Measurements from ENCODE around the gene CPA2.

CPA2 gene

DNA sequence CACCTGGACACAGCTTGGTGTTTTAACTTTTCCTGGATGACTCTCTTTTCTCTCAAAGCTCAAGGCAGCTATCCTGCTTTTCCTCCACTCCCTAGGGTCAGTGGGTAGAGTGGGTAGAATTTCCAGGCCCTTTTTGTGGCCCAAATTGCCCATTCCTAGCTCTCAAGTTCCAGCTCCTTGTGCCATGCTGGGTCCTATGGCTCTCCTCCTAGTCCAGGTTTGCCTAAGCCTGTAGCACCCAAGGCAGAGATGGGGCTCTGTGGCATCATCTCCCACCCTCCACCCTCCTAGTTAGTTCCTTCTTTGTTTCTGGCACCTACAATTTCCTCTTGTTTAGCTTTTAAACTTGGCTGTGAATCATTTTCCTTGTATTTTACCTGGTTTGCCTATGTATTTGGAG is 36.0 kb downstream of the CPA2 start:
- no peak overlapping the region for H3K4me3 ChIP-seq (ENCODE audit: low read depth, low read length)
- TF ChIP-seq, protein P1, sequence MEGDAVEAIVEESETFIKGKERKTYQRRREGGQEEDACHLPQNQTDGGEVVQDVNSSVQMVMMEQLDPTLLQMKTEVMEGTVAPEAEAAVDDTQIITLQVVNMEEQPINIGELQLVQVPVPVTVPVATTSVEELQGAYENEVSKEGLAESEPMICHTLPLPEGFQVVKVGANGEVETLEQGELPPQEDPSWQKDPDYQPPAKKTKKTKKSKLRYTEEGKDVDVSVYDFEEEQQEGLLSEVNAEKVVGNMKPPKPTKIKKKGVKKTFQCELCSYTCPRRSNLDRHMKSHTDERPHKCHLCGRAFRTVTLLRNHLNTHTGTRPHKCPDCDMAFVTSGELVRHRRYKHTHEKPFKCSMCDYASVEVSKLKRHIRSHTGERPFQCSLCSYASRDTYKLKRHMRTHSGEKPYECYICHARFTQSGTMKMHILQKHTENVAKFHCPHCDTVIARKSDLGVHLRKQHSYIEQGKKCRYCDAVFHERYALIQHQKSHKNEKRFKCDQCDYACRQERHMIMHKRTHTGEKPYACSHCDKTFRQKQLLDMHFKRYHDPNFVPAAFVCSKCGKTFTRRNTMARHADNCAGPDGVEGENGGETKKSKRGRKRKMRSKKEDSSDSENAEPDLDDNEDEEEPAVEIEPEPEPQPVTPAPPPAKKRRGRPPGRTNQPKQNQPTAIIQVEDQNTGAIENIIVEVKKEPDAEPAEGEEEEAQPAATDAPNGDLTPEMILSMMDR (IDR thresholded peaks at IDR 0.05; ENCODE audit: borderline replicate concordance, insufficient read depth, low read depth, low read length), result no peak

DNA sequence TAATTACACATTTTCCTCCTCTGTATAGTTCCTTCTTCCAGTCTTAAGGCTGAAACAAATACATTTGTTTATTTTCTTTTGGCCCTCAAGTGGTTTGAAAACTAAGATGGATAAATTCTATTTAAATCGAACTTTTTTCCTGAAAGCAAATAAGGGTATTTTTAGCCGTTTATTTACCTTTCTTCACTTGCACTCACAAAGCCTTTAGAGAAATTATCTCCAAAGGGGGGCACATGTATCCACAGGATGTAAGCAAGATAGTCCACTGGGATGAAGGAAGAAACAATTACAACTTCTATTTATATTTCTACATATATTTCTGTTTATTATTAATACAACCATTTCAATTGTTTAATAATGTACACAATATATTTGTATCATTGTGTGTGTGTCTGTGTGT is 36.5 kb downstream of the CPA2 start:
- TF ChIP-seq, protein P1 (IDR thresholded peaks at IDR 0.05; ENCODE audit: borderline replicate concordance, insufficient read depth, low read depth, low read length), result no peak
- no peak overlapping the region for H3K4me3 ChIP-seq (ENCODE audit: low read depth, low read length)

DNA sequence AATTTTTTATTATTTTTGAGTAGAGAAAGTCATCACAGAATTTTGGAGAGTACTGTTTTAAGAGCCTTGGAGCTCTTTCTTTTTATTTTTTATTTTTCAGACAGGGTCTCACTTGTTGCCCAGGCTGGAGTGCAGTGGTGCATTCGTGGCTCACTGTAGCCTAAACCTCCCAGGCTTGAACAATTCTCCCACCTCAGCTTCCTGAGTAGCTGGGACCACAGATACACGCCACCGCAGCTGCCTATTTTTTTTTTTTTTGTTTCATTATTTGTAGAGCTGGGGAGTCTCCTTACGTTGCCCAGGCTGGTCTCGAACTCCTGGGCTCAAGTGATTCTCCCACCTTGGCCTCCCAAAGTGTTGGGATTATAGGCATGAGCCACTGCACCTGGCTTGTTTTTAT is 36.9 kb downstream of the CPA2 start:
- TF ChIP-seq, protein P1 (IDR thresholded peaks at IDR 0.05; ENCODE audit: borderline replicate concordance, insufficient read depth, low read depth, low read length), result no peak
- no peak overlapping the region for H3K4me3 ChIP-seq (ENCODE audit: low read depth, low read length)

- TF ChIP-seq, protein P1 (IDR thresholded peaks at IDR 0.05; ENCODE audit: borderline replicate concordance, insufficient read depth, low read depth, low read length), result no peak
- H3K4me3 ChIP-seq (ENCODE audit: low read depth, low read length), result no peak overlapping the region
Measured at GRCh38 chr7:130303982-130304381, 37.3 kb downstream of the CPA2 start.

GRCh38 chr7:130304878-130305277 is 38.2 kb downstream of the CPA2 start:
- TF ChIP-seq, protein P1 (IDR thresholded peaks at IDR 0.05; ENCODE audit: borderline replicate concordance, insufficient read depth, low read depth, low read length), result no peak
- no peak overlapping the region for H3K4me3 ChIP-seq (ENCODE audit: low read depth, low read length)

- TF ChIP-seq, protein P1 (IDR thresholded peaks at IDR 0.05; ENCODE audit: borderline replicate concordance, insufficient read depth, low read depth, low read length), result no peak
- no peak overlapping the region for H3K4me3 ChIP-seq (ENCODE audit: low read depth, low read length)
Measured at GRCh38 chr7:130305433-130306042, 38.9 kb downstream of the CPA2 start.

GRCh38 chr7:130309986-130310385 is 43.3 kb downstream of the CPA2 start:
- TF ChIP-seq, protein P1 (IDR thresholded peaks at IDR 0.05; ENCODE audit: borderline replicate concordance, insufficient read depth, low read depth, low read length), result no peak
- H3K4me3 ChIP-seq (ENCODE audit: low read depth, low read length), result no peak overlapping the region

All from GM12875 (cell line).